C1 segment of cervical spinal cord (tissue), 14 donors: Measurements from ENCODE around the gene FOXL3.
"Not testable (repeated sequence)": the region's sequence is repeated elsewhere in the genome, so short reads cannot be mapped to it uniquely, and the experiment has no call there.

Source experiments
- DNase-seq, 14 donors: peaks; one replicate each; lab custom pipeline; 2025; lab: John Stamatoyannopoulos, UW

The FOXL3 gene

GRCh38 chr7:289756-290553 is at the start of gene FOXL3:
Gene FOXL3 (plus strand): TSS chr7:290170. CDS start chr7:290170, 0 bp downstream.
- no peak for DNase-seq

- no peak for DNase-seq
These were observed 49.0 kb upstream of the FOXL3 start for GRCh38 chr7:240887-241421.

- no peak for DNase-seq
These were observed 48.5 kb upstream of the FOXL3 start for GRCh38 chr7:241513-241912.

GRCh38 chr7:242826-243579 is 47.0 kb upstream of the FOXL3 start:
- not testable (repeated sequence) for DNase-seq

GRCh38 chr7:243580-243978 is 46.4 kb upstream of the FOXL3 start:
- not testable (repeated sequence) for DNase-seq

- DNase-seq, result no peak
These were observed 45.0 kb upstream of the FOXL3 start for GRCh38 chr7:244974-245373.

GRCh38 chr7:245574-246295 is 44.2 kb upstream of the FOXL3 start:
- no peak for DNase-seq

- DNase-seq, result no peak
These were observed 43.5 kb upstream of the FOXL3 start for GRCh38 chr7:246451-246850.

GRCh38 chr7:247181-247580 is 42.8 kb upstream of the FOXL3 start:
- DNase-seq, result no peak

- no peak for DNase-seq
These were observed 42.3 kb upstream of the FOXL3 start for GRCh38 chr7:247636-248035.

- no peak for DNase-seq
These were observed 41.1 kb upstream of the FOXL3 start for GRCh38 chr7:248732-249435.

- no peak for DNase-seq
These were observed 40.0 kb upstream of the FOXL3 start for GRCh38 chr7:249989-250388.

GRCh38 chr7:250523-250922 is 39.4 kb upstream of the FOXL3 start:
- DNase-seq, result no peak

GRCh38 chr7:251005-251404 is 39.0 kb upstream of the FOXL3 start:
- DNase-seq, result no peak

GRCh38 chr7:251446-252175 is 38.4 kb upstream of the FOXL3 start:
- DNase-seq, result no peak

- DNase-seq, result no peak
These were observed 37.6 kb upstream of the FOXL3 start for GRCh38 chr7:252216-252965.

- no peak for DNase-seq
These were observed 37.0 kb upstream of the FOXL3 start for GRCh38 chr7:252981-253380.

GRCh38 chr7:253581-254336 is 36.2 kb upstream of the FOXL3 start:
- no peak for DNase-seq

GRCh38 chr7:254337-255037 is 35.5 kb upstream of the FOXL3 start:
- DNase-seq, result no peak
